NB4 (cell line): Measurements from ENCODE around the gene SARS1.

Source experiments
- MYC ChIP-seq: IDR thresholded peaks from 2 replicates; pipeline ENCODE4 v1.6.1; 2011; ENCODE audit warnings: low read depth, low read length
- POLR2A ChIP-seq: IDR thresholded peaks from 2 replicates; pipeline ENCODE4 v1.6.1; 2011; ENCODE audit warnings: mild to moderate bottlenecking; ENCODE audit not compliant: insufficient read length; ENCODE audit errors: extremely low read depth
- TF ChIP-seq, protein P1 (sequence below): IDR thresholded peaks from one replicate; pipeline ENCODE4 v1.5.1; 2012; ENCODE audit warnings: low read depth, low read length
- TF ChIP-seq, protein P2 (sequence below): IDR thresholded peaks from 2 replicates; pipeline ENCODE4 v1.6.1; 2011; ENCODE audit warnings: low read depth, low read length

DNA sequence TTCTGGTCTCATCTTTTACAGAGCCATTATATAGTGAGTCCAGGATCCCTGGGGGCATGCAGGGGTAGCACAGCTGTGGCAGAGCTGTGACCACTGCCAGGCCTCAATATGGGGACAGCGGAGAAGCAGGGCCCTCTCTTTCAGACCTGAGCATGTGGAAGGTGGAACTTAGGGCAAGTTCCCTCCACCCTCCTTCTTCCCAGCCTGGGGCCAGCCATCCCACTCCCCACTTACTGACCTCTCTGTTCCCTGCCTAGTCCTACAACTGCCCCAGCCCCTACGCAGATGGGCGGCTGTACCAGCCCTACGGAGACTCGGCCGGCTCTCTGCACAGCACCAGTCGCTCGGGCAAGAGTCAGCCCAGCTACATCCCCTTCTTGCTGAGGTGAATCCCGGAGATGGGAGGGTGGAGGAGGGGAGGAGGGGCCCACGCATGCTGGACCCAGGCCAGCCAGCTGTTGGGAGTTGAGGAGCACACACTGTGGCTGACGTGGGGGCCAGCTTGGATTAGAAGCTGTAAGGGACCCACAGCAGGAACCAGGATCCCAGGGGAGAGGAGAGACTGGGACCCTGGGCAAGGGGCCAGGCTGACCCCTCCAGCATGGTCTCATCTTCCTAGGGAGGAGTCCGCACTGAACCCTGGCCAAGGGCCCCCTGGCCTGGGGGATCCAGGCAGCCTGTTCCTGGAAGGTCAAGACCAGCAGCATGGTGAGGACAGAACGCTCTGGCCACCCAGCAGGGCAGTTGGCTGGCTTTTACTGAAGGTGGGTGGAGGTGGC lies 58.5 kb downstream of the SARS1 start:
- TF ChIP-seq, protein P1, sequence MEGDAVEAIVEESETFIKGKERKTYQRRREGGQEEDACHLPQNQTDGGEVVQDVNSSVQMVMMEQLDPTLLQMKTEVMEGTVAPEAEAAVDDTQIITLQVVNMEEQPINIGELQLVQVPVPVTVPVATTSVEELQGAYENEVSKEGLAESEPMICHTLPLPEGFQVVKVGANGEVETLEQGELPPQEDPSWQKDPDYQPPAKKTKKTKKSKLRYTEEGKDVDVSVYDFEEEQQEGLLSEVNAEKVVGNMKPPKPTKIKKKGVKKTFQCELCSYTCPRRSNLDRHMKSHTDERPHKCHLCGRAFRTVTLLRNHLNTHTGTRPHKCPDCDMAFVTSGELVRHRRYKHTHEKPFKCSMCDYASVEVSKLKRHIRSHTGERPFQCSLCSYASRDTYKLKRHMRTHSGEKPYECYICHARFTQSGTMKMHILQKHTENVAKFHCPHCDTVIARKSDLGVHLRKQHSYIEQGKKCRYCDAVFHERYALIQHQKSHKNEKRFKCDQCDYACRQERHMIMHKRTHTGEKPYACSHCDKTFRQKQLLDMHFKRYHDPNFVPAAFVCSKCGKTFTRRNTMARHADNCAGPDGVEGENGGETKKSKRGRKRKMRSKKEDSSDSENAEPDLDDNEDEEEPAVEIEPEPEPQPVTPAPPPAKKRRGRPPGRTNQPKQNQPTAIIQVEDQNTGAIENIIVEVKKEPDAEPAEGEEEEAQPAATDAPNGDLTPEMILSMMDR, result no peak
- TF ChIP-seq, protein P2, sequence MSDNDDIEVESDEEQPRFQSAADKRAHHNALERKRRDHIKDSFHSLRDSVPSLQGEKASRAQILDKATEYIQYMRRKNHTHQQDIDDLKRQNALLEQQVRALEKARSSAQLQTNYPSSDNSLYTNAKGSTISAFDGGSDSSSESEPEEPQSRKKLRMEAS, result no peak
- TF ChIP-seq POLR2A, result no peak
- no peak for TF ChIP-seq MYC
